Activated CD4-positive, CD25-positive, alpha-beta regulatory T cell treated with anti-CD3 and anti-CD28 coated beads, Interleukin-2, amount 50 U/mL, for 16 hours (primary cell): Measurements from ENCODE around the gene HIVEP3.

ENCODE experiments used
- DNase-seq: peaks from one replicate; pipeline ENCODE4 v3.0.0-alpha.2; 2020; ENCODE audit warnings: low read depth, low spot score

HIVEP3 gene

DNA sequence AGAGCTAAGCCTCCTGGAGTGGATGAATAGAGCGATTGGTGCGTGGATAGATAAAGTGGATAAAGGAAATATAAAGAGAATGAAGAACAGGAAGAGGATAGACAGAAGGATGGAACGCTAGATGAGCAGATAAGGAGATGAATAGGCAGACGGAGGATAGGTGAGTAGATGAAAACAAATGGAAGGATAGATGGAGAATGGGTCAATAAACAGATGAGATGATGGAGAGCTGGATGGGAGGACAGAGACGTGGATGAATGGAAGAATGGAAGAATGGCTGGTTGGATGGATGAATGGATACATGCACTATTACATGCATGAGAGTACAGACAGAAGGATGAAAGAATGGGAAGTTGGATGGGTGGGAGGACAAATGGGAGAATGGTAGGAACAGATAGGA lies 399.1 kb downstream of the HIVEP3 start:
- no peak for DNase-seq

DNA sequence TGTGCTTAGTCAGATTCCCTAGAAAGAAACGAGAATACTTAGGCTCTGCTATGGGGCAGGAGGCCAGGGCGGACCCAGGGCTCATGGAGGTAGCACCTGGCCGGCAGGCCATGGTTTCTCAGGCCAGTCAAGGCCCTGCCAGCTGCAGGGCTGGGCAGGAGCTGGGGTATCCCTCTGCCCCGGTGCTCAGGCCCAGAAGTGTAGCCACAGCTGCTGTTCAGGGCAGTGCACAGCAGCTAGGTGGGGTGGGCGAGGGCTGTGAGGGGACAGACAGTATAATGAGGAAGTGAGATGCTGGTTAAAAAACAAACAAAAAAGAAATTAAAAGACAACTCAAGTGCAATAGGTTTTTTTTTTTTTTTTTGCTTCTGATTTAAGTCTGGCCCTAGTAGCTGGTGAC lies 400.3 kb downstream of the HIVEP3 start:
- DNase-seq = no peak

DNA sequence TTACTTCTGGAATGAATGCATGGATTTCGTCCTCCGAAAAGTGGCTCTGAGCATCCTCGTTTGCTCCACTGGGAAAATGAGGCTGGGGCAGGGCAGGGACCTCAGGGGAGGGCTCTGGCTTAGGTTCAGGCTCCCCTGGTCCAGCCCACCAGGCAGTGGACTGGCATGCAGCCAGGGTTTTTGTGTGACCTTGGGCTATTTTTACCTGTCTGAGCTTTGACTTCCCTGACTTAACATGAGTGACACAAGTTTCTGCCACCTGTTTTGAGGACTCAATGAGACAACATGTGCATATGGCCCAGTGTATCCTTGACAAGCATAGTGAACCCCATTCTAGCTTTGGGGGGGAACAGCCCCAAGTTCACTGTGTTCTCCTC lies 401.7 kb downstream of the HIVEP3 start:
- DNase-seq = no peak

DNA sequence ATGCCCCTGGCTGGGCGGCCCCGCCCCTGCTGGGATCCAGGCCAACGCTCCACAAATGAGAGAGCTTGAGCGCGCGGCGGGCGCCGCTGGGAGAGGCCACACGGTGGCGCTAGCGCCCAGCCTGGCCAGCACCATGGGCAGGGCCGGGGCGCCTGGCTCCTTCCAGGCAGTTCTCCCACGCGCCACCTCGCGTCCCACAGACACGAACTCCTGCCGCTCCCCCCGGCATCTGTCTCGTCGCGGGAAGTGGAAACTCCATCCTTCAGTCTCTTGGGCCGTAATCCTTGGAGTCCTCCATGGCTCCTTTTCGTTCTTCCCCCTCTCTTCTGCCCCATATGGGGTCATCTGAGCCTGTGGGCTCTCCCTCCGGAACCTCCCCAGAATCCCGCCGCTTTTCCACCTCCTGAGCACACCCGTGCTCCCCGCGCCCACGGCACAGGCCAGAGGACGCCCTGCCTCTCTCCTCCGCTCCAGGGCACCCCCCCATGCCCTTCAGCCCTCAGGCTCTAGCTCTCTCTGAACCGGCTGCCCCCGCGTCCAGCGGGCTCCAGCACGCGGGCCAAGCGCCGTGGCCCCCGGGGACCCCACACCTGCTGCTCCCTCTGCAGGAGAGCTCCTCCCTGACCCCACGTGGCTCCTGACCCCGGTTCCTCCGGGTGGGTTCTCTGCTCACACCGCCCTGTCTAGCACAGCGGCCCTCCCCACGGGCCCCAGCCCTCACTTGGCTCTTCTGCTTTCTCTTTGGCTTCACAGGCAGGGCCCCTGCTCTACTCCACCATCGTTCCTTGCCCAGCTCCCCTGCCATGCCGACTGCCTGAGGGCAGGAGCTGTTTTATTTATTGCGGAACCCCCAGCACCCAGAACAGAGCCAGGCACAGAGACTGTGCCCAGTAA lies 402.3 kb downstream of the HIVEP3 start:
- DNase-seq = no peak

- no peak for DNase-seq
Measured at GRCh38 chr1:41515778-41516167, 402.9 kb downstream of the HIVEP3 start.

- DNase-seq = no peak
Measured at GRCh38 chr1:41515131-41515678, 403.5 kb downstream of the HIVEP3 start.

DNA sequence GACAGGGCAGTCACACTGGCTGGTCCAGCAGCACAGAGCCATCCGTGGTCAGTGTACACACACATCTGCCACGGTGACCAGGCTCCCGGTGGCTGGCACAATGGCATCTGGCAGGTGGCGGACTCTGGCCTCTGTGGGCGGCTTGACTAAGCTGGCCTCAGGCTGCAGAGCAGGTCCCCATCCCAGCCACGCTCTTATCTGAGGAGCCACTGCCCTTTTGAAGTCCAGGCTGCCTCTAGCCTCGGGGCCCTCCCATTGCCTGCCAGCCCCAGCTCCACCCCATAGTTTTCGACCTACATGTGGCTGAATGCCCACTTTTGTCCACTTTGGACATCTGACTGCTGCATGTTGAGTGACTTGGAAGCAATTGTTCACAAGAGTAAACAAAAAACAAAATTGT lies 404.3 kb downstream of the HIVEP3 start:
- no peak for DNase-seq

GRCh38 chr1:41513383-41513735 lies 405.4 kb downstream of the HIVEP3 start:
- DNase-seq = no peak

GRCh38 chr1:41512701-41513382 lies 405.9 kb downstream of the HIVEP3 start:
- DNase-seq = no peak

DNA sequence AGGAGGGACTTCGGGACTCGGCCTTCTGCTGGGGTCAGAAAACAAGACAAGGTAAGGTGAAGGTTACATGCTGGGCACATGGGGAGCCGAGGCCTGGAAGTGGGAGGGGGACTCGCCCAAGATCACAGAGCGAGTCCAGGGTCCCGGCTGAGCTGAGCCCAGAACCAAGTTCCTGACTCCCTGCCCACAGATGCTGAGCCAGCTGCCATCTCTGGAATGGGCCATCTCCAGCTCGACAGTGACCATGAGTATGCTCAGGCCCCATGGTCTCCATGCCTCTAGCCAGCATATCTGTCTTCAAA lies 407.5 kb downstream of the HIVEP3 start:
- DNase-seq = no peak

- DNase-seq = no peak
Measured at GRCh38 chr1:41510531-41511238, 408.0 kb downstream of the HIVEP3 start.

DNA sequence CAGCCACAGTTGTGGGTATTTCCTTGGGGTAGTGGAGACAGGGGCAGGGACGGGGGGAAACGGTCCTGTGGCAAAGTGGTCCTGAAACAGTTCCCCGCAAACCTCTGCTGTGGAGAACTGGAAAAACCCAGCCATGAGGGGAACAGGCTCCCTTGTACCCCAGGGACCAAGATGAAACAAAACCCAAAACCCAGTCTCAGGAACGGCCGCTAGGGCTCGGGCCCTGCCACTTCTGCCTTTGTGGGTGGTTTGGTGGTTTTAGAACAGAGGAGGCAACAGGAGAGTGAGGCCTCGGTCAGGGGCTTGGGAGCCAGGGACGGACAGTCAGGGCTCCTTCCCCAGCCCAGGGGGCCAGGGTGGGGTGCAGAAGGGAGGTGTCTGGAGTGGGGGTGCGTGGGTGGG lies 409.5 kb downstream of the HIVEP3 start:
- DNase-seq = no peak

DNA sequence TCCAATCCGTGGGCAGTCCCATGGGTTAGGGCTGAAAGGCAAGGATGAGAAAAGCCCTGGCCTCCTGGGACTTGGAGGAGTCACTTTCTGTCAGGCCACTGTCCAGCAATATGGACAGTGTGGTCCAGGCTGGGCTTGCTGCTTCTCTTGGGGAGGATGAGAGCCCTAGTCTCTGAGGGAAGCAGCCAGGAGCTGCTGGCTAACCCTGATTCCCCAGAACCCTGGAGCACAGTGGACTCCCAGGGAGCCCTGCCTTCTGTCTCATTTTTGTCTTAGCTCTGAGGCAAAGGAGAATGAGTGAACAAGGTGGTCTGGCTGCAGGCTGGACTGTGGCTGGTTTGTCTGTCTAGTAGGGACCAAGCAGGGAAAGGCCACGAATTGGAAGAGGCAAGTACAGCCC lies 410.4 kb downstream of the HIVEP3 start:
- DNase-seq = no peak

DNA sequence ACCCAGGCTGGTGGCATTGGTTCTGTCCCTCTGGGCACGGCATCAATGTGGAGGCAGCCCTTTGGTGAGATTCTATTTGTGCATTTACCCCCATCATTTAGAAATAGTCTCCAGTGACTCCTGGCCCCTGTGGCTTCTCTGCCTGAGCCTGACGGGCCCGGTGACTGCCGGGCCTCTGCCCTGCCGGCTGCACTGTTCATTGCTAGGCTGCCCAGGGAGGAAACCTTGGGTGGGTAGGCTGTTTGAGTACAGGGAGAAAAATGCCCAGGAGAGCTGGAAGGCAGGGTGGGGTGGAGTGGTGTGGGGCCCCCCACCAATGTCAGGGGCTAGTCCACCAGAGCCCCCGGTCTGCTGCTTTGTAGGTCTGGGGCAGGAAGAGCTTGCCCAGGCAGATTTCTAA lies 410.9 kb downstream of the HIVEP3 start:
- no peak for DNase-seq

GRCh38 chr1:41507110-41507720 lies 411.5 kb downstream of the HIVEP3 start:
- no peak for DNase-seq

- DNase-seq = no peak
Measured at GRCh38 chr1:41504114-41505035, 414.3 kb downstream of the HIVEP3 start.

- no peak for DNase-seq
Measured at GRCh38 chr1:41503538-41504113, 415.1 kb downstream of the HIVEP3 start.

DNA sequence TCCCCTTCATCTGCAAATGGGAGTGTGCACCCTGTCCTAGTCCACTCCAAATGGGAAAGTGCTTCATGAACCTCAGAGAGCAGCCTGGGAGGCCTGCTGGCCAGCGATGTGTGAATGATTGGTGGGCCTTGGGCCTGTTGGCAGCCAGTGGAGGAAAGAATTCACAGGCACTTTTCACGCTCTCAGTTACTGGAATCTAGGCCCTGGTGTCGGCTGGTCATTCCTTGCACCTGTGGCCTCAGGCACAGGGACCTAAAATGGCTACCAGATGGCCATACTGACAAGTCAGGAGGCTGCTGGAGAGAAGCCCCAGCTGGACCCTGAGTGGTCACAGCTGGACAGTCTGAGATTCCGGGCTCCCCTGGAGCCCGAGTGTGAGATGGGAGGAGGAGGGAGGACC lies 415.8 kb downstream of the HIVEP3 start:
- DNase-seq = no peak

GRCh38 chr1:41501581-41501980 lies 417.1 kb downstream of the HIVEP3 start:
- no peak for DNase-seq

- no peak for DNase-seq
Measured at GRCh38 chr1:41500781-41501518, 417.8 kb downstream of the HIVEP3 start.
